ENCODE measurements around the gene TM4SF1. TPM values are rescaled to one million over a fixed set of nuclear protein-coding genes. Genes with fewer than 3 reads are reported as not detected.
A peak's percentile ranks its signal among the peaks of the same experiment; 100 is the strongest.

Gene TM4SF1
- total and polyA plus RNA-seq, 10 donors = 31.0 to 260 (median 123) TPM

- DNase-seq = no peak
- no peak for TF ChIP-seq POLR2A (IDR thresholded peaks at IDR 0.05)
- TF ChIP-seq, protein P1, sequence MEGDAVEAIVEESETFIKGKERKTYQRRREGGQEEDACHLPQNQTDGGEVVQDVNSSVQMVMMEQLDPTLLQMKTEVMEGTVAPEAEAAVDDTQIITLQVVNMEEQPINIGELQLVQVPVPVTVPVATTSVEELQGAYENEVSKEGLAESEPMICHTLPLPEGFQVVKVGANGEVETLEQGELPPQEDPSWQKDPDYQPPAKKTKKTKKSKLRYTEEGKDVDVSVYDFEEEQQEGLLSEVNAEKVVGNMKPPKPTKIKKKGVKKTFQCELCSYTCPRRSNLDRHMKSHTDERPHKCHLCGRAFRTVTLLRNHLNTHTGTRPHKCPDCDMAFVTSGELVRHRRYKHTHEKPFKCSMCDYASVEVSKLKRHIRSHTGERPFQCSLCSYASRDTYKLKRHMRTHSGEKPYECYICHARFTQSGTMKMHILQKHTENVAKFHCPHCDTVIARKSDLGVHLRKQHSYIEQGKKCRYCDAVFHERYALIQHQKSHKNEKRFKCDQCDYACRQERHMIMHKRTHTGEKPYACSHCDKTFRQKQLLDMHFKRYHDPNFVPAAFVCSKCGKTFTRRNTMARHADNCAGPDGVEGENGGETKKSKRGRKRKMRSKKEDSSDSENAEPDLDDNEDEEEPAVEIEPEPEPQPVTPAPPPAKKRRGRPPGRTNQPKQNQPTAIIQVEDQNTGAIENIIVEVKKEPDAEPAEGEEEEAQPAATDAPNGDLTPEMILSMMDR (IDR thresholded peaks at IDR 0.05 in 8 of 11, conservative IDR thresholded peaks at IDR 0.05 in 3 of 11) = no peak
- TF ChIP-seq POLR2AphosphoS5 (IDR thresholded peaks at IDR 0.05) = no peak
- intact Hi-C loops (cut with DNase I; ENCODE audit: low total_unique reads) = no loop called here
- peaks cover 0 to 48% (median 2%) of the 10 kb centered on the region in 6 donors for H3K36me3 ChIP-seq
- WGBS, 5 donors = 43 to 73% (median 57%) methylated on average over 2 of the region's 2 CpGs
- H3K4me3 ChIP-seq = peak overlapping the region in 3 of 8 donors; percentile 11 to 68 (median 16)
- H3K9me3 ChIP-seq = no peaks in the 10 kb centered on the region
- H3K27ac ChIP-seq = peak overlapping the region in 7 of 8 donors; percentile 11 to 85 (median 21)
- H3K27me3 ChIP-seq (replicated peaks in 1 of 7) = peaks cover 0 to 7% (median 0%) of the 10 kb centered on the region in 7 donors
- peaks cover 3 to 66% (median 36%) of the 10 kb centered on the region in 6 donors for H3K4me1 ChIP-seq
These were observed 4.0 kb downstream of the TM4SF1 start for GRCh38 chr3:149373235-149374125.

GRCh38 chr3:149371723-149372114, 5.7 kb downstream of the TM4SF1 start:
- Histone ChIP-seq H3K9me3 (no peaks in the 10 kb centered on the region), H3K36me3 (peaks cover 0 to 48% (median 2%) of the 10 kb centered on the region in 6 donors), H3K27ac (peak overlapping the region in 7 of 8 donors; percentile 24 to 78 (median 52)), H3K4me3 (peak overlapping the region in 1 of 8 donors; percentile 29), H3K4me1 (peaks cover 3 to 57% (median 36%) of the 10 kb centered on the region in 6 donors), H3K27me3 (replicated peaks in 1 of 7) (no peaks in the 10 kb centered on the region)
- 65 to 72% (median 68%) methylated on average over 2 of the region's 2 CpGs for WGBS, 5 donors
- no peak for DNase-seq
- intact Hi-C loops (cut with DNase I; ENCODE audit: low total_unique reads) = no loop called here
- TF ChIP-seq POLR2AphosphoS5 (IDR thresholded peaks at IDR 0.05) (no peak), POLR2A (IDR thresholded peaks at IDR 0.05) (no peak)
- TF ChIP-seq, protein P1 (IDR thresholded peaks at IDR 0.05 in 8 of 11, conservative IDR thresholded peaks at IDR 0.05 in 3 of 11) = no peak

- H3K36me3 ChIP-seq = peaks cover 0 to 48% (median 2%) of the 10 kb centered on the region in 6 donors
- no peaks in the 10 kb centered on the region for H3K9me3 ChIP-seq
- H3K27me3 ChIP-seq (replicated peaks in 1 of 7) = no peaks in the 10 kb centered on the region
- WGBS, 5 donors = 26 to 42% (median 31%) methylated on average over 7 of the region's 7 CpGs
- intact Hi-C loops (cut with DNase I; ENCODE audit: low total_unique reads) = no loop called here
- peak overlapping the region in 6 of 8 donors; percentile 25 to 78 (median 55) for H3K27ac ChIP-seq
- peaks cover 3 to 57% (median 36%) of the 10 kb centered on the region in 6 donors for H3K4me1 ChIP-seq
- H3K4me3 ChIP-seq = peak overlapping the region in 1 of 8 donors; percentile 29
- no peak for DNase-seq
- TF ChIP-seq POLR2A (IDR thresholded peaks at IDR 0.05) = no peak
- TF ChIP-seq, protein P1 (IDR thresholded peaks at IDR 0.05 in 8 of 11, conservative IDR thresholded peaks at IDR 0.05 in 3 of 11) = no peak
- TF ChIP-seq POLR2AphosphoS5 (IDR thresholded peaks at IDR 0.05) = no peak
These were observed 6.3 kb downstream of the TM4SF1 start for GRCh38 chr3:149371001-149371722.

All from spleen (tissue), 11 donors.